GM12872 (cell line): ENCODE data around the gene ATG16L1.

Experiments used
- TF ChIP-seq, protein P1 (sequence below): IDR thresholded peaks from 3 replicates; pipeline ENCODE4 v1.5.1; 2011; ENCODE audit warnings: low read depth, mild to moderate bottlenecking, low read length, moderate library complexity; ENCODE audit not compliant: insufficient read depth

The ATG16L1 gene

DNA sequence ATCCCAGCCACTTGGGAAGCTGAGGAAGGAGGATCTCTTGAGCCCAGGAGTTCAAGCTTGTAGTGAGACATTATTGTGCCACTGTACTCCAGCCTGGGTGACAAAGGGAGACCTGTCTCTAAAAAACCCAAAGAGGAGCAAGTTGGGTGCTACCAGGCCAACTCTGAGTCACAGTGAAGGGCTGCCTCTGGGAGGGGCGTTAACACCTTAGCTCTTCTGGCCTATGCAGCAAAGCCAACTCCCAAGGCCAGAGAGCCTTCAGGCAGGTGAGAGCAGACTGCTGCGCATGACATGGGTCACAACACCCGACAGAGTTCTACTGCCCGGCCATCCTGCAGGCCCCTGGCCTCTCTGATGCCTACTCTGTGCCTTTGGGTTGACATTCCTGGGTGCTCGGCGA lies 32.6 kb upstream of the ATG16L1 start:
- TF ChIP-seq, protein P1, sequence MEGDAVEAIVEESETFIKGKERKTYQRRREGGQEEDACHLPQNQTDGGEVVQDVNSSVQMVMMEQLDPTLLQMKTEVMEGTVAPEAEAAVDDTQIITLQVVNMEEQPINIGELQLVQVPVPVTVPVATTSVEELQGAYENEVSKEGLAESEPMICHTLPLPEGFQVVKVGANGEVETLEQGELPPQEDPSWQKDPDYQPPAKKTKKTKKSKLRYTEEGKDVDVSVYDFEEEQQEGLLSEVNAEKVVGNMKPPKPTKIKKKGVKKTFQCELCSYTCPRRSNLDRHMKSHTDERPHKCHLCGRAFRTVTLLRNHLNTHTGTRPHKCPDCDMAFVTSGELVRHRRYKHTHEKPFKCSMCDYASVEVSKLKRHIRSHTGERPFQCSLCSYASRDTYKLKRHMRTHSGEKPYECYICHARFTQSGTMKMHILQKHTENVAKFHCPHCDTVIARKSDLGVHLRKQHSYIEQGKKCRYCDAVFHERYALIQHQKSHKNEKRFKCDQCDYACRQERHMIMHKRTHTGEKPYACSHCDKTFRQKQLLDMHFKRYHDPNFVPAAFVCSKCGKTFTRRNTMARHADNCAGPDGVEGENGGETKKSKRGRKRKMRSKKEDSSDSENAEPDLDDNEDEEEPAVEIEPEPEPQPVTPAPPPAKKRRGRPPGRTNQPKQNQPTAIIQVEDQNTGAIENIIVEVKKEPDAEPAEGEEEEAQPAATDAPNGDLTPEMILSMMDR = no peak

DNA sequence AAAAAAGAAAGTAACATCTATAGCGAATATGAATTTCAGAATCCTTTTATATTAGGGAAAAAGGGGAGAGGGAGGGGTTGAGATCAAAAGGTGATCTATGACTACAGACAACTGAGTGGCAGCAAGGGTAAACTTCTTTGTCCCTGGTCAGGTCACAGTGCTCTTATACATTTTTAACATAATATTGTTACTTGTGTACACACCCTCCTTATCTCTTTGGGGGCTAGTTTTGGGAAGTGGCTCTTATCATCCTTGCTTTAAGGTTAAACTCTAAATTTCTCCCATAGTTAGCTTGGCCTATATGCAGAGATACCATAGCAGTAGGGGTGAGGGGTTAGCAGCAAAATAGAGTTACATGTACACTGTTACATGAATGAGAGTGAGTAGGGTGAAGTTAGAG lies 31.6 kb upstream of the ATG16L1 start:
- TF ChIP-seq, protein P1 = no peak

DNA sequence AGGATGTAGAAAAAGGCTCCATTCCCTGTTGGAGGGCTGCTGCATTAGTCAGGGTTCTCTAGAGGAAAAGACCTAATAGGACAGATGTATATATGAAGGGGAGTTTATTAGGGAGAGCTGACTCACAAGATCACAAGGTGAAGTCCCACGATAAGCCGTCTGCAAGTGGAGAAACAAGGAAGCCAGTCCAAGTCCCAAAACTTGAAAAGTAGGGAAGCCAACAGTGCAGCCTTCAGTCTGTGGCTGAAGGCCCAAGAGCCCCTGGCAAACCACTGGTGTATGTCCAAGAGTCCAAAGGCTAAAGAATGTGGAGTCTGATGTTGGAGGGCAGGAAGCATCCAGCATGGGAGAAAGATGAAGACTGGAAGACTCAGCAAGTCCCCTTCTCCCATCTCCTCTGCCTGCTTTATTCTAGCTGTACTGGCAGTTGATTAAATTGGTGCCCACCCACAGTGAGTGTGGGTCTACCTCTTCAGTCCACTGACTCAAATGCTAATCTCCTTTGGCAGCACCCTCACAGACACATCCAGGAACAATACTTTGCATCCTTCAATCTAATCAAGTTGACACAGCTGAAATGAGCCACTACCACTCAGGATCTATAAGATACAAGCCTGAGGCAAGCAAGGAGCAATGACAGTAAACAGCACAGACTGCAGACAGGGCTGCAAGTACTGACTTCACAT lies 30.0 kb upstream of the ATG16L1 start:
- TF ChIP-seq, protein P1 = no peak

DNA sequence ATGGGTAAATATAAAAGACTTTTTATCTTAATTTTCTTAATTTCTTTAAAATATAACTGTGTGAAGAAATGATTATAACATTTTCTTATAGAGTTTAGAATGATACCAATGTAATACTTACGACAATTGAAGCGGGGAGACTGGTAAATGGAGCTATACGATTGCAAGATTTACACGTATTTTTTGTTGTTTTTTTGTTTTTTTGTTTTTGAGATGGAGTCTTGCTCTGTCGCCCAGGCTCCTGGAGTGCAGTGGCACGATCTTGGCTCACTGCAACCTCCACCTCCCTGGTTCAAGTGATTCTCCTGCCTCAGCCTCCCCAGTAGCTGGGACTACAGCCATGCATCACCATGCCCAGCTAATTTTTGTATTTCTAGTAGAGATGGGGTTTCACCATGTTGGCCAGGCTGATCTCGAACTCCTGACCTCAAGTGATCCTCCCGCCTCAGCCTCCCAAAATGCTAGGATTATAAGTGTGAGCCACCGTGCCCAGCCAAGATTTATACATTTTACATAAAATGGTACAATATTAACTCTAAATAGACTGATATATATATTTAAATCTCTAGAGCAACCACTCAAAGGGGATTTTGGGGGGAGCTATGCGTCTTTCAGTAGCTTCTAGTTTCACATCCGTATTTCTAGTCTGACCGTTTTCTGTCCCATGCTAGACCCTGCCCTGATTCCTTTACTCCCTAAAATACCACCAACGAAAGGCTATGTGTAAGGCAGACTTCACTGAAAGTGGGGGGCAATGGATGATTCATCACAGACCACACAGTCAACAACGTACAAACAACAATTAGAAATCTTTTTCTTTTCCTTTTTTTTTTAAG lies 28.2 kb upstream of the ATG16L1 start:
- TF ChIP-seq, protein P1 = no peak

DNA sequence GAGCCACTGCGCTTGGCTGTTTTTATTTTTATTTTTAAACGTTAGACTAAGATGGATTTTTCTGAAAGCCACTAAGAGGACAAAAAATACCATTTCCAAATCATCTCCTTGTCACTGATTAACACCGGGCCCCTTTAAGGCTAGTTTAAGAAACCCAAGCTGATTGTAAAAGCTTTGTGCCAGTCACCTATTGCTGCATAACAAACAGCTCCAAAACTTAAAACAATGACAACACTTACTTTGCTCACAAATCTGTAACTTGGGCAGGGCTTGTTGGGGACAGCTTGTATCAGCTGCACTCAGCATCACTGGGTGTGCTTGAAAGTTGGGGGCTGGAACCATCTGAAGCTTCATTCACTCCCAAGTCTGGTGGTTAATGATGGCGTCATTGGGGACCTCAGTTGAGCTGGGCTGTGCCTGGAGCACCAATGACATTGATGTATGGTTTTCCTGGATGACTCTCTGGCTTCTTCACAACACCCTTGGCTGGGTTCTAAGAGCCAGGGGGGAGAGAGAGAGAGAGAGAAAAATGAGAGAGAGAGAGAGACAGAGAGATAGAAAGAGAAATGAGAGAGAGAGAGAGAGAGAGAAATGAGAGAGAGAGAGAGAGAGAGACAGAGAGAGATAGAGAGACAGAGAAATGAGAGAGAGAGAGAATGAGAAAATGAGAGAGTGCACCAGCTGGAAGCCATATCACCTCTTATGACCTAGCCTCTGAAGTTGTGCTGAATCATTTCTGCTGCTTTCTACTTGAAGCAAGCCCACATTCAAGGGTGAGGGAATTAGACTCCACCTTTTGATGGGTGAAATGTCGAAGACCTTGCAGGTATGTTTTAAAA lies 26.0 kb upstream of the ATG16L1 start:
- TF ChIP-seq, protein P1 = no peak

DNA sequence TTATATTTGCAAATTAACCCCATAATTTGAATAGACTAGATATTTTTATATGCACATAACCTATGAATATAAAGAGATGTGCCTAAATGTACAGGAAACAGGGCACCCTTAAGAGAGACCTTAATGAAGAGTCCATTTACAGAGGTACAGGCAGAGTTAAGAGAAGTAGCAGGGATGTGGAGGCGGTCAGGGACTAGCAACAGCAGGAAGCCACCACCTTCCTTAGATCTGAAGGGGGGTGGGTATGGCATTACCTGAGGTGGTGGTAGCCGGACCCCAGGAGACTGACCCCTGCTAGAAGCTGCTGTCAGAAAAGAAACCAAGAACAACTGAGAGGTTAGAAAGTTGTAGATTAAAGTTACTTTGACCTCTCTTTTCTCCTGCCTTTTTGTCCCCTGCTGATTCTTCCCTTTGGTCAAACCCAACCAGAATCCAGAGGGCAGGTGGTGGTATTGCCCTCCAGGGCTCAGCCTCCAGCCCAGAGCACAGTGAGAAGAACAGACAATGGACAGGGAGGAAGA lies 24.9 kb upstream of the ATG16L1 start:
- TF ChIP-seq, protein P1 = no peak
